ENCODE measurements around the gene PPM1E.
"Not testable (repeated sequence)": the region's sequence is repeated elsewhere in the genome, so short reads cannot be mapped to it uniquely, and the experiment has no call there.

- not testable (repeated sequence) for TF ChIP-seq CTCF (optimal IDR thresholded peaks at IDR 0.05 in 1 of 3, IDR thresholded peaks at IDR 0.05 in 1 of 3, conservative IDR thresholded peaks at IDR 0.05 in 1 of 3; ENCODE audit: extremely low read depth in 1 of 3, insufficient read depth in 2 of 3, low read length in 3 of 3); EZH2 (IDR thresholded peaks at IDR 0.05; ENCODE audit: low read length)
Measured at GRCh38 chr17:58846413-58846812, 90.8 kb downstream of the PPM1E start.

Data from keratinocyte (primary cell).